Measurements from ENCODE around the gene RGSL1. TPM values are rescaled to one million over a fixed set of nuclear protein-coding genes. Genes with fewer than 3 reads are reported as not detected.

RGSL1 gene
- total RNA-seq (2021) (not detected in 2 replicates), Bru-seq, nascent RNA (percentile 2 among the genes with signal in this experiment), BruChase-seq, experiment 1, labeled RNA remaining after a 2-hour chase (percentile 0 among the genes with signal in this experiment), BruChase-seq, experiment 2, labeled RNA remaining after a 6-hour chase (percentile 0 among the genes with signal in this experiment)
- long read RNA-seq = 0 reads

- Histone ChIP-seq H3K4me3 (ENCODE audit: low read depth, low read length, poor library complexity, severe bottlenecking) (no peak within 1 kb of the TSS), H3K27me3 (replicated peaks; ENCODE audit: insufficient read depth, low read depth, low read length, poor library complexity) (no peaks in the 10 kb centered on the region), H3K9me3 (ENCODE audit: low read depth, low read length, poor library complexity, severe bottlenecking) (no peaks in the 10 kb centered on the region), H3K36me3 (ENCODE audit: insufficient read depth, low read length, poor library complexity, severe bottlenecking) (no peaks in the 10 kb centered on the region), H3K4me1 (ENCODE audit: insufficient read depth, low read length, poor library complexity, severe bottlenecking) (no peaks in the 10 kb centered on the region), H3K27ac (ENCODE audit: low read depth, low read length, poor library complexity, severe bottlenecking) (no peak within 1 kb of the TSS)
- TF ChIP-seq CTCF (conservative IDR thresholded peaks at IDR 0.05; ENCODE audit: low read depth, low read length) (no peak), EZH2 (IDR thresholded peaks at IDR 0.05; ENCODE audit: borderline replicate concordance, low read depth, low read length, poor library complexity, severe bottlenecking) (no peak)
- CTCF ChIA-PET = no interaction called here
- BruUV-seq (replicated peaks) = no TSS peak
- POLR2A ChIA-PET (ENCODE audit: low non-redundant PET) = no interaction called here
- intact Hi-C loops (cut with micrococcal nuclease; ENCODE audit: unreplicated experiment) = no loop called here
- DNase-seq (ENCODE audit: low spot score) = no peak
These were observed at the start of gene RGSL1 for GRCh38 chr1:182450087-182450486. Gene RGSL1, plus strand, starts transcription at chr1:182450146. Its CDS starts 20 bp downstream, at chr1:182450166.

- Histone ChIP-seq H3K27ac (ENCODE audit: low read depth, low read length, poor library complexity, severe bottlenecking) (no peak within 1 kb of the TSS), H3K9me3 (ENCODE audit: low read depth, low read length, poor library complexity, severe bottlenecking) (no peaks in the 10 kb centered on the region), H3K36me3 (ENCODE audit: insufficient read depth, low read length, poor library complexity, severe bottlenecking) (no peaks in the 10 kb centered on the region), H3K27me3 (replicated peaks; ENCODE audit: insufficient read depth, low read depth, low read length, poor library complexity) (no peaks in the 10 kb centered on the region), H3K4me1 (ENCODE audit: insufficient read depth, low read length, poor library complexity, severe bottlenecking) (peaks cover 6% of the 10 kb centered on the region), H3K4me3 (ENCODE audit: low read depth, low read length, poor library complexity, severe bottlenecking) (no peak within 1 kb of the TSS)
- POLR2A ChIA-PET (ENCODE audit: low non-redundant PET) = no interaction called here
- no TSS peak for BruUV-seq (replicated peaks)
- no peak for DNase-seq (ENCODE audit: low spot score)
- TF ChIP-seq CTCF (conservative IDR thresholded peaks at IDR 0.05; ENCODE audit: low read depth, low read length) = no peak
- TF ChIP-seq EZH2 (IDR thresholded peaks at IDR 0.05; ENCODE audit: borderline replicate concordance, low read depth, low read length, poor library complexity, severe bottlenecking) = no peak
- CTCF ChIA-PET = no interaction called here
- intact Hi-C loops (cut with micrococcal nuclease; ENCODE audit: unreplicated experiment) = no loop called here
These were observed 49.4 kb upstream of the RGSL1 start, which contains the start of gene TEDDM1 for GRCh38 chr1:182400567-182400966. Gene TEDDM1, minus strand, starts transcription at chr1:182400667. Its CDS starts 182 bp downstream, at chr1:182400485.

- Histone ChIP-seq H3K27ac (ENCODE audit: low read depth, low read length, poor library complexity, severe bottlenecking) (no peak overlapping the region), H3K27me3 (replicated peaks; ENCODE audit: insufficient read depth, low read depth, low read length, poor library complexity) (peaks cover 9% of the 10 kb centered on the region), H3K4me1 (ENCODE audit: insufficient read depth, low read length, poor library complexity, severe bottlenecking) (no peaks in the 10 kb centered on the region), H3K4me3 (ENCODE audit: low read depth, low read length, poor library complexity, severe bottlenecking) (no peak overlapping the region), H3K36me3 (ENCODE audit: insufficient read depth, low read length, poor library complexity, severe bottlenecking) (no peaks in the 10 kb centered on the region), H3K9me3 (ENCODE audit: low read depth, low read length, poor library complexity, severe bottlenecking) (no peaks in the 10 kb centered on the region)
- ChIA-PET CTCF (no interaction called here), POLR2A (ENCODE audit: low non-redundant PET) (no interaction called here)
- BruUV-seq (replicated peaks) = no TSS peak
- DNase-seq (ENCODE audit: low spot score) = no peak
- TF ChIP-seq EZH2 (IDR thresholded peaks at IDR 0.05; ENCODE audit: borderline replicate concordance, low read depth, low read length, poor library complexity, severe bottlenecking) (no peak), CTCF (conservative IDR thresholded peaks at IDR 0.05; ENCODE audit: low read depth, low read length) (no peak)
- intact Hi-C loops (cut with micrococcal nuclease; ENCODE audit: unreplicated experiment) = no loop called here
These were observed 45.2 kb upstream of the RGSL1 start for GRCh38 chr1:182404781-182405180.
